Body of pancreas (tissue), 4 donors: ENCODE data around the gene NPHP4. TPM values are rescaled to one million over a fixed set of nuclear protein-coding genes. Genes with fewer than 3 reads are reported as not detected.

Experiments used
- ATAC-seq: fragments of 150-250 bp; one replicate; pipeline ENCODE4 v1.9.1; 2016
- DNase-seq, 4 donors: peaks; one replicate each; pipeline ENCODE4 v3.0.0-alpha.2; 2019
- H3K27ac ChIP-seq, 4 donors: fragments of 200-600 bp; sonication (generic); 1 replicate in 3 of 4; 2 replicates in 1 of 4; pipeline versions ENCODE4 v1.5.1 to v1.6.1; 2016 to 2019; ENCODE audit warnings: mild to moderate bottlenecking in 1 of 4, mixed read lengths in 1 of 4, moderate library complexity in 1 of 4
- H3K27me3 ChIP-seq, 2 donors: fragments of 200-600 bp; sonication (generic); one replicate each; pipeline ENCODE4 v1.6.0; 2016; ENCODE audit warnings: mild to moderate bottlenecking in 1 of 2
- H3K36me3 ChIP-seq, 2 donors: fragments of 200-600 bp; sonication (generic); replicated peaks in 1 of 2; 2 replicates each; pipeline ENCODE4 v1.5.1; 2016; ENCODE audit warnings: low read depth in 2 of 2; ENCODE audit not compliant: insufficient read depth in 1 of 2
- H3K4me1 ChIP-seq: fragments of 200-600 bp; sonication (generic); one replicate; pipeline ENCODE4 v1.6.0; 2016
- H3K4me3 ChIP-seq, 2 donors: fragments of 200-600 bp; sonication (generic); 1 replicate in 1 of 2; 2 replicates in 1 of 2; pipeline ENCODE4 v1.5.1; 2016 to 2019
- H3K9me3 ChIP-seq, 3 donors: fragments of 200-600 bp; sonication (generic); 1 replicate in 2 of 3; 2 replicates in 1 of 3; pipeline ENCODE4 v1.5.1; 2016
- CTCF ChIP-seq, 7 experiments: fragments of 450-650 bp in 4 of 7; fragments of 200-600 bp in 3 of 7; sonication (generic) in 3 of 7; IDR thresholded peaks; one replicate each; pipeline ENCODE4 v1.5.1; 2016 to 2019; ENCODE audit warnings: antibody characterized with exemption in 7 of 7
- POLR2A ChIP-seq, 3 donors: fragments of 450-650 bp; IDR thresholded peaks; one replicate each; pipeline ENCODE4 v1.6.1; 2016; ENCODE audit warnings: antibody characterized with exemption in 3 of 3, mild to moderate bottlenecking in 2 of 3
- whole genome bisulfite sequencing, 2 donors: methylation state at CpG; one replicate each; pipeline ENCODE4 v1.1.5; 2017; 5-methylcytosine and 5-hydroxymethylcytosine counted together
- intact Hi-C: fragments of 100-400 bp; cut with DNase I; formaldehyde crosslinking; loops from one replicate; pipeline ENCODE4 v1.15.1; 2023
- total RNA-seq, 2 donors: library from RNA; depleted of rRNA; stranded (reverse); fragments of >200 nt; gene quantifications; one replicate each; pipeline ENCODE4 v1.1.0, GENCODE V29; 2016

The NPHP4 gene
- total RNA-seq, 2 donors from 2014 or later: 10.4 to 48.5 TPM

- Histone ChIP-seq H3K27ac (no peak overlapping the region), H3K4me1 (no peaks in the 10 kb centered on the region), H3K27me3 (no peaks in the 10 kb centered on the region), H3K36me3 (no peaks in the 10 kb centered on the region), H3K9me3 (no peaks in the 10 kb centered on the region), H3K4me3 (no peak overlapping the region)
- no peak for TF ChIP-seq POLR2A (IDR thresholded peaks at IDR 0.05)
- no peak for TF ChIP-seq CTCF (IDR thresholded peaks at IDR 0.05)
- ATAC-seq (no peak), DNase-seq (no peak)
- intact Hi-C loops: no loop called here
- WGBS, 2 donors: 89 to 93% methylated on average over 8 of the region's 8 CpGs
These were observed 84.3 kb downstream of the NPHP4 start for GRCh38 chr1:5907966-5908365.

GRCh38 chr1:5907386-5907785, 84.8 kb downstream of the NPHP4 start:
- H3K36me3 ChIP-seq: no peaks in the 10 kb centered on the region
- intact Hi-C loops: no loop called here
- 89 to 93% methylated on average over 8 to 11 of the region's 11 CpGs for WGBS, 2 donors
- H3K27ac ChIP-seq: no peak overlapping the region
- H3K4me1 ChIP-seq: no peaks in the 10 kb centered on the region
- DNase-seq (no peak), ATAC-seq (no peak)
- no peak overlapping the region for H3K4me3 ChIP-seq
- H3K9me3 ChIP-seq: no peaks in the 10 kb centered on the region
- TF ChIP-seq CTCF (IDR thresholded peaks at IDR 0.05) (no peak), POLR2A (IDR thresholded peaks at IDR 0.05) (no peak)
- H3K27me3 ChIP-seq: no peaks in the 10 kb centered on the region

GRCh38 chr1:5906966-5907365, 85.3 kb downstream of the NPHP4 start:
- H3K27ac ChIP-seq: no peak overlapping the region
- no peaks in the 10 kb centered on the region for H3K4me1 ChIP-seq
- no peaks in the 10 kb centered on the region for H3K36me3 ChIP-seq
- DNase-seq (no peak), ATAC-seq (no peak)
- H3K9me3 ChIP-seq: no peaks in the 10 kb centered on the region
- H3K27me3 ChIP-seq: no peaks in the 10 kb centered on the region
- H3K4me3 ChIP-seq: no peak overlapping the region
- 94 to 97% methylated on average over 8 to 12 of the region's 12 CpGs for WGBS, 2 donors
- no peak for TF ChIP-seq CTCF (IDR thresholded peaks at IDR 0.05)
- no peak for TF ChIP-seq POLR2A (IDR thresholded peaks at IDR 0.05)
- intact Hi-C loops: no loop called here

GRCh38 chr1:5906116-5906515, 86.1 kb downstream of the NPHP4 start:
- ATAC-seq: no peak
- no peak for DNase-seq
- 90% methylated on average over 6 of the region's 6 CpGs for WGBS, 2 donors

More at GRCh38 chr1:5906116-5906515, 86.1 kb downstream of the NPHP4 start:
- Histone ChIP-seq H3K27ac (no peak overlapping the region), H3K9me3 (no peaks in the 10 kb centered on the region), H3K27me3 (no peaks in the 10 kb centered on the region), H3K4me3 (no peak overlapping the region), H3K36me3 (no peaks in the 10 kb centered on the region), H3K4me1 (no peaks in the 10 kb centered on the region)
- intact Hi-C loops: no loop called here
- no peak for TF ChIP-seq POLR2A (IDR thresholded peaks at IDR 0.05)
- TF ChIP-seq CTCF (IDR thresholded peaks at IDR 0.05): no peak
